GM19463 (cell line): ENCODE measurements around the gene SAMD14.
A peak's percentile ranks its signal among the peaks of the same experiment; 100 is the strongest.

Experiments used
- ATAC-seq: cut with Tn5 transposase; IDR thresholded peaks from one replicate; pipeline ENCODE4 v1.9.1; 2021; ENCODE audit warnings: mild to moderate bottlenecking, moderate library complexity; ENCODE audit not compliant: unreplicated experiment

The SAMD14 gene

GRCh38 chr17:50165466-50165865, 35.5 kb upstream of the SAMD14 start:
- no peak for ATAC-seq

GRCh38 chr17:50165066-50165465, 35.1 kb upstream of the SAMD14 start:
- ATAC-seq, result no peak

- no peak for ATAC-seq
These were observed 34.7 kb upstream of the SAMD14 start for GRCh38 chr17:50164697-50164988.

- ATAC-seq, result no peak
These were observed 34.1 kb upstream of the SAMD14 start for GRCh38 chr17:50163843-50164696.

GRCh38 chr17:50162466-50163254, 32.7 kb upstream of the SAMD14 start:
- ATAC-seq, result no peak

- no peak for ATAC-seq
These were observed 31.9 kb upstream of the SAMD14 start for GRCh38 chr17:50161911-50162288.

GRCh38 chr17:50161023-50161910, 31.3 kb upstream of the SAMD14 start:
- ATAC-seq, result peak; percentile 83

GRCh38 chr17:50157891-50158290, 27.9 kb upstream of the SAMD14 start:
- no peak for ATAC-seq

GRCh38 chr17:50155115-50155819, 25.3 kb upstream of the SAMD14 start:
- no peak for ATAC-seq

GRCh38 chr17:50154604-50155003, 24.6 kb upstream of the SAMD14 start:
- peak; percentile 31 for ATAC-seq

GRCh38 chr17:50153650-50154575, 24.0 kb upstream of the SAMD14 start:
- ATAC-seq, result no peak

- no peak for ATAC-seq
These were observed 22.8 kb upstream of the SAMD14 start for GRCh38 chr17:50152736-50153135.

GRCh38 chr17:50151937-50152547, 22.1 kb upstream of the SAMD14 start:
- ATAC-seq, result no peak

- peak; percentile 32 for ATAC-seq
These were observed 21.3 kb upstream of the SAMD14 start for GRCh38 chr17:50151041-50151936.

- ATAC-seq, result no peak
These were observed 20.5 kb upstream of the SAMD14 start, which contains the start of gene PPP1R9B for GRCh38 chr17:50150354-50151040. PPP1R9B (minus strand) TSS chr17:50150677; CDS start chr17:50150513, 164 bp downstream.

- no peak for ATAC-seq
These were observed 19.7 kb upstream of the SAMD14 start for GRCh38 chr17:50149417-50150353.

GRCh38 chr17:50149091-50149416, 19.1 kb upstream of the SAMD14 start:
- ATAC-seq, result no peak
